ENCODE measurements around the gene SLC24A4. TPM values are rescaled to one million over a fixed set of nuclear protein-coding genes. Genes with fewer than 3 reads are reported as not detected.

The SLC24A4 gene
- total and polyA plus RNA-seq, 10 donors: 0.29 to 8.9 (median 4.2) TPM

DNA sequence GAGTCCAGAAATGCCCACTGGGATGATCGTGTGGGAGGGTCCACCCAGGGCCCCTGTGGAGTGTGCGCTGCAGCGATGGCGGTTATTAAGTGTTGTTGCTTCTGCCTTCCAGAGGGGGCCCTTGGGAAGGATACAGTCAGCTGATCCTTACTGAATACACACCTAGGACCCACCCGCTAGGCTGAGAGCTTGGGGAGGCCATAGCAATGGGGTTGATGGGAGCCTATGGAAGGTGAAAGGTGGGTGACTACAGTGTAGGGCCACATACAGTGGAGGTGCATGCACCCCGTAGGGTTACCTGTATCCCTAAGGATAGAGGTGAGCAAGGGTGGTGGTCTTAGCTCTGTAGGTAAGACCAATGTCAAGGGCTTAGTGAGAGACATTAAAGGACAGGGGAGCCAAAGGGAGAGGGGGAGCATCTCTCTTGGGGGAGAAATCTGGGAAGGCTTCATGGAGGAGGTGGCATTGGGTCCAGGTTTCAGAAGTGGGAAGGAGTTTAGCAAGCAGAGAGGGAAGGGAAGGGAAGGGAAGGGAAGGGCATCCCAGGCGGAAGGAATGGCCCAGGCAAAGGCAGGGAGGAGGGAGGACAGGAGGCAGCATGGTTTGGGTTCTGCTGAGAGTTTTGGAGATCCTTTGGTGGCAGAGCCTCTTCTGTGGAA is 117.5 kb downstream of the SLC24A4 start:
- H3K9me3 ChIP-seq: peaks cover 0 to 3% (median 0%) of the 10 kb centered on the region in 8 donors
- DNase-seq: no peak
- intact Hi-C loops (cut with DNase I; ENCODE audit: low total_unique reads): no loop called here
- no peaks in the 10 kb centered on the region for H3K36me3 ChIP-seq
- H3K4me1 ChIP-seq: peaks cover 2 to 41% (median 18%) of the 10 kb centered on the region in 6 donors
- no peak for TF ChIP-seq POLR2A (IDR thresholded peaks at IDR 0.05)
- no peak for TF ChIP-seq POLR2AphosphoS5 (IDR thresholded peaks at IDR 0.05)
- TF ChIP-seq, protein P1, sequence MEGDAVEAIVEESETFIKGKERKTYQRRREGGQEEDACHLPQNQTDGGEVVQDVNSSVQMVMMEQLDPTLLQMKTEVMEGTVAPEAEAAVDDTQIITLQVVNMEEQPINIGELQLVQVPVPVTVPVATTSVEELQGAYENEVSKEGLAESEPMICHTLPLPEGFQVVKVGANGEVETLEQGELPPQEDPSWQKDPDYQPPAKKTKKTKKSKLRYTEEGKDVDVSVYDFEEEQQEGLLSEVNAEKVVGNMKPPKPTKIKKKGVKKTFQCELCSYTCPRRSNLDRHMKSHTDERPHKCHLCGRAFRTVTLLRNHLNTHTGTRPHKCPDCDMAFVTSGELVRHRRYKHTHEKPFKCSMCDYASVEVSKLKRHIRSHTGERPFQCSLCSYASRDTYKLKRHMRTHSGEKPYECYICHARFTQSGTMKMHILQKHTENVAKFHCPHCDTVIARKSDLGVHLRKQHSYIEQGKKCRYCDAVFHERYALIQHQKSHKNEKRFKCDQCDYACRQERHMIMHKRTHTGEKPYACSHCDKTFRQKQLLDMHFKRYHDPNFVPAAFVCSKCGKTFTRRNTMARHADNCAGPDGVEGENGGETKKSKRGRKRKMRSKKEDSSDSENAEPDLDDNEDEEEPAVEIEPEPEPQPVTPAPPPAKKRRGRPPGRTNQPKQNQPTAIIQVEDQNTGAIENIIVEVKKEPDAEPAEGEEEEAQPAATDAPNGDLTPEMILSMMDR (IDR thresholded peaks at IDR 0.05 in 8 of 11, conservative IDR thresholded peaks at IDR 0.05 in 3 of 11): no peak
- H3K4me3 ChIP-seq: no peak overlapping the region
- H3K27ac ChIP-seq: no peak overlapping the region
- peaks cover 0 to 4% (median 0%) of the 10 kb centered on the region in 7 donors for H3K27me3 ChIP-seq (replicated peaks in 1 of 7)
- WGBS, 5 donors: 90 to 93% (median 92%) methylated on average over 7 of the region's 7 CpGs

DNA sequence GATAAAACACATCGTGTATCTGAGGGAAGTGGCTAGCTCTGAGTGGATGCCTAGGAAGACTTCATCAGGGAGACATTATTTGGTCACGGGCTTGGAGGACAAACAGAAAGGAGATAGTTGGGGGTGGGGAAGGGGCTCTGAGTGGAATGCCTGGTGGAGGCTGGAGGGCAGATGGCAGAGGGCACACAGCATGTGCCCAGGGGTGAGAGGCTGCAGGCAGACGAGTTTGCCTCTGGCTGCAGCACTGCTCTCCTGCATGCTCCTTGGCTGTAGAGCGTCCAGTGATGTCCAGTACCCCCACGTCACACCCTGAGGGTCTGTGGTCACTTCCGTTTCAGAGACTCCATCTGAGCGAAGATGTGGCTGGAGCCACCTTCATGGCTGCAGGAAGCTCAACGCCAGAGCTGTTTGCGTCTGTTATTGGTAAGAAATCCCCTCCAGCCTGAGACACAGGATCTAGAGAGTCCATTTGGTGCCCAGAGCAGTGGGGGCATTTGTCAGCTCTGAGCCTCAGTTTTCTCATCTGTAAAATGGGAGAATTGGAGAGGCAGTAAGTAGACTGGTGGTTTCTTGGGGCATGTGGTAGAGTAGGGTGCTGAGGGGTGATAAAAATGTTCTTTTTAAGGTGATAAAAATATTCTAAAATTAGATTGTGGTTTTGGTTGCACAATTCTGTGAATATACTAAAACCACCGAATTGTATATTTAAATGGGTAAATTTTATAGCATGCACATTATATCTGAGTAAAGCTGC is 119.0 kb downstream of the SLC24A4 start:
- Histone ChIP-seq H3K9me3 (peaks cover 0 to 7% (median 0%) of the 10 kb centered on the region in 8 donors), H3K4me1 (peaks cover 2 to 48% (median 20%) of the 10 kb centered on the region in 6 donors), H3K27ac (no peak overlapping the region), H3K36me3 (no peaks in the 10 kb centered on the region), H3K27me3 (replicated peaks in 1 of 7) (peaks cover 0 to 4% (median 0%) of the 10 kb centered on the region in 7 donors), H3K4me3 (no peak overlapping the region)
- intact Hi-C loops (cut with DNase I; ENCODE audit: low total_unique reads): no loop called here
- TF ChIP-seq POLR2A (IDR thresholded peaks at IDR 0.05) (no peak), POLR2AphosphoS5 (IDR thresholded peaks at IDR 0.05) (no peak)
- TF ChIP-seq, protein P1 (IDR thresholded peaks at IDR 0.05 in 8 of 11, conservative IDR thresholded peaks at IDR 0.05 in 3 of 11): no peak
- no peak for DNase-seq
- WGBS, 5 donors: 68 to 81% (median 70%) methylated on average over 5 to 10 of the region's 10 CpGs

DNA sequence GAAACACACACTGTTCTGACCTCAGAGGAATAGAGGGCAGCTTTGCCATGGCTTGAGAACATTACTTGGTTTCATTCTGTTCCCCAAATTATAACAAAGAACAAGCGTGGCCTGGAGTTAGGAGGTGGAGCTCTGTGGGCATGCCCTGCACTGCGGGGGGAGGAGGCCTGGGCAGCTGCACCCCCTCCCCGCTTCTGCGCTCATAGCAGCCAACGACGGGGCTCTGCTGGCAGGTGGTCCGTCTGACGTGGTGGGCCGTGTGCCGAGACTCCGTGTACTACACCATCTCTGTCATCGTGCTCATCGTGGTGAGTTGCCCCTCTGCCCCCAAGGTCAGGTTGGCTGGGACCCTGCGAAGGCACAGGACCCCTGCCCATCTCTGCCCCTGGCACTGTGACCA is 120.2 kb downstream of the SLC24A4 start:
- Histone ChIP-seq H3K36me3 (no peaks in the 10 kb centered on the region), H3K4me3 (no peak overlapping the region), H3K9me3 (peaks cover 0 to 7% (median 0%) of the 10 kb centered on the region in 8 donors), H3K27ac (no peak overlapping the region), H3K27me3 (replicated peaks in 1 of 7) (peaks cover 0 to 4% (median 0%) of the 10 kb centered on the region in 7 donors), H3K4me1 (peaks cover 2 to 50% (median 20%) of the 10 kb centered on the region in 6 donors)
- intact Hi-C loops (cut with DNase I; ENCODE audit: low total_unique reads): no loop called here
- no peak for DNase-seq
- WGBS, 5 donors: 83 to 95% (median 93%) methylated on average over 14 of the region's 14 CpGs
- TF ChIP-seq, protein P1 (IDR thresholded peaks at IDR 0.05 in 8 of 11, conservative IDR thresholded peaks at IDR 0.05 in 3 of 11): no peak
- TF ChIP-seq POLR2AphosphoS5 (IDR thresholded peaks at IDR 0.05) (no peak), POLR2A (IDR thresholded peaks at IDR 0.05) (no peak)

DNA sequence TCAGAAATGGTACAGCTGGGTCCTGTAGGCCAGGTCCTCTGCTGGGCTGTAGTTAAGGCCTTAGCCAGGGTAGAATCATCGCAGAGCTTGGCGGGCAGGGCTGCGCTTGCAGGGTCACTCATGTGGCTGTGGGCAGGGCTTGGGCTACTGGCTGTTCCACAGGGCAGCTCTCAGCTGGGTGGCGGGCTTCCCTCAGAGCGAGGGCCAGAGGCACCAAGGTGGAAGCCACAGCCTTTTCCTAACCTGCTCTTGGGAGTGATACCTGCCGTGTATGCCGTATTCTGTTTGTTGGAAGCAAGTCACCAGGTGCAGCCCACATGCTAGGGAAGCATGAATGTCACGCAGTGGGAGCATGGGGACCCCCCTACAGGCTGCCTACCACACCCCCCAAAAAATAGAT is 120.8 kb downstream of the SLC24A4 start:
- no peak for DNase-seq
- Histone ChIP-seq H3K4me3 (no peak overlapping the region), H3K27ac (no peak overlapping the region), H3K27me3 (replicated peaks in 1 of 7) (peaks cover 0 to 4% (median 0%) of the 10 kb centered on the region in 7 donors), H3K9me3 (peaks cover 0 to 7% (median 0%) of the 10 kb centered on the region in 8 donors), H3K36me3 (no peaks in the 10 kb centered on the region), H3K4me1 (peaks cover 2 to 50% (median 20%) of the 10 kb centered on the region in 6 donors)
- intact Hi-C loops (cut with DNase I; ENCODE audit: low total_unique reads): no loop called here
- 88 to 97% (median 95%) methylated on average over 8 of the region's 8 CpGs for WGBS, 5 donors
- TF ChIP-seq POLR2AphosphoS5 (IDR thresholded peaks at IDR 0.05) (no peak), POLR2A (IDR thresholded peaks at IDR 0.05) (no peak)
- TF ChIP-seq, protein P1 (IDR thresholded peaks at IDR 0.05 in 8 of 11, conservative IDR thresholded peaks at IDR 0.05 in 3 of 11): no peak

Data from spleen (tissue), 11 donors.